ENCODE data around the gene COL19A1.

Gene COL19A1

GRCh38 chr6:70133246-70133645 lies 266.9 kb downstream of the COL19A1 start:
- Histone ChIP-seq H3K9me3 (ENCODE audit: control insufficient read depth, low read length) (no peaks in the 10 kb centered on the region), H3K18ac (ENCODE audit: low read depth in 1 of 2, low read length in 2 of 2) (no peak overlapping the region), H2AK5ac (ENCODE audit: low read length, severe bottlenecking) (no peak overlapping the region), H2BK15ac (ENCODE audit: low read depth, poor library complexity, severe bottlenecking) (no peak overlapping the region), H3K14ac (ENCODE audit: low read length in 2 of 2) (no peak overlapping the region), H3K4ac (ENCODE audit: low read depth in 1 of 2, low read length in 2 of 2) (no peak overlapping the region), H2AFZ (ENCODE audit: low read depth, low read length) (no peak overlapping the region), H4K8ac (ENCODE audit: low read length) (no peak overlapping the region), H2BK5ac (ENCODE audit: low read depth, low read length, poor library complexity, severe bottlenecking) (no peak overlapping the region), H2BK120ac (ENCODE audit: low read depth, low read length) (no peak overlapping the region), H3K36me3 (ENCODE audit: control insufficient read depth in 1 of 2, insufficient read depth in 2 of 2, low read depth in 1 of 2, low read length in 2 of 2) (no peaks in the 10 kb centered on the region), H3K4me3 (ENCODE audit: insufficient read depth in 1 of 2, low read depth in 1 of 2, low read length in 2 of 2) (no peak overlapping the region), H3K79me1 (replicated peaks; ENCODE audit: low read length, poor library complexity, severe bottlenecking) (no peaks in the 10 kb centered on the region), H3K9ac (ENCODE audit: low read length) (no peak overlapping the region), H3K4me1 (ENCODE audit: control insufficient read depth, insufficient read depth, low read depth, low read length) (no peaks in the 10 kb centered on the region), H3K27me3 (ENCODE audit: control insufficient read depth in 1 of 2, insufficient read depth in 1 of 2, low read length in 2 of 2) (no peaks in the 10 kb centered on the region), H3K4me2 (ENCODE audit: low read length, poor library complexity, severe bottlenecking) (no peak overlapping the region), H2BK12ac (ENCODE audit: low read length in 2 of 2) (no peak overlapping the region), H3K23ac (ENCODE audit: low read length in 2 of 2) (no peak overlapping the region), H4K91ac (ENCODE audit: low read length) (no peak overlapping the region), H3K27ac (ENCODE audit: low read length, poor library complexity, severe bottlenecking) (no peak overlapping the region)
- no peak for DNase-seq
- WGBS: 87% methylated on average over 4 of the region's 4 CpGs

- Histone ChIP-seq H3K27me3 (ENCODE audit: control insufficient read depth in 1 of 2, insufficient read depth in 1 of 2, low read length in 2 of 2) (no peaks in the 10 kb centered on the region), H3K79me1 (replicated peaks; ENCODE audit: low read length, poor library complexity, severe bottlenecking) (no peaks in the 10 kb centered on the region), H2BK5ac (ENCODE audit: low read depth, low read length, poor library complexity, severe bottlenecking) (no peak overlapping the region), H4K8ac (ENCODE audit: low read length) (no peak overlapping the region), H3K4ac (ENCODE audit: low read depth in 1 of 2, low read length in 2 of 2) (no peak overlapping the region), H4K91ac (ENCODE audit: low read length) (no peak overlapping the region), H2AFZ (ENCODE audit: low read depth, low read length) (no peak overlapping the region), H3K36me3 (ENCODE audit: control insufficient read depth in 1 of 2, insufficient read depth in 2 of 2, low read depth in 1 of 2, low read length in 2 of 2) (no peaks in the 10 kb centered on the region), H3K18ac (ENCODE audit: low read depth in 1 of 2, low read length in 2 of 2) (no peak overlapping the region), H3K4me1 (ENCODE audit: control insufficient read depth, insufficient read depth, low read depth, low read length) (no peaks in the 10 kb centered on the region), H2BK15ac (ENCODE audit: low read depth, poor library complexity, severe bottlenecking) (no peak overlapping the region), H2AK5ac (ENCODE audit: low read length, severe bottlenecking) (no peak overlapping the region), H3K4me3 (ENCODE audit: insufficient read depth in 1 of 2, low read depth in 1 of 2, low read length in 2 of 2) (no peak overlapping the region), H3K27ac (ENCODE audit: low read length, poor library complexity, severe bottlenecking) (no peak overlapping the region), H2BK12ac (ENCODE audit: low read length in 2 of 2) (no peak overlapping the region), H3K9ac (ENCODE audit: low read length) (no peak overlapping the region), H3K23ac (ENCODE audit: low read length in 2 of 2) (no peak overlapping the region), H2BK120ac (ENCODE audit: low read depth, low read length) (no peak overlapping the region), H3K9me3 (ENCODE audit: control insufficient read depth, low read length) (no peaks in the 10 kb centered on the region), H3K14ac (ENCODE audit: low read length in 2 of 2) (no peak overlapping the region), H3K4me2 (ENCODE audit: low read length, poor library complexity, severe bottlenecking) (no peak overlapping the region)
- no peak for DNase-seq
- WGBS: 100% methylated on average over 2 of the region's 2 CpGs
These were observed 268.2 kb downstream of the COL19A1 start for GRCh38 chr6:70134542-70134941.

- H3K27me3 ChIP-seq (ENCODE audit: control insufficient read depth in 1 of 2, insufficient read depth in 1 of 2, low read length in 2 of 2): no peaks in the 10 kb centered on the region
- H3K18ac ChIP-seq (ENCODE audit: low read depth in 1 of 2, low read length in 2 of 2): no peak overlapping the region
- no peak overlapping the region for H2BK15ac ChIP-seq (ENCODE audit: low read depth, poor library complexity, severe bottlenecking)
- no peak overlapping the region for H3K4ac ChIP-seq (ENCODE audit: low read depth in 1 of 2, low read length in 2 of 2)
- DNase-seq: no peak
- H2AFZ ChIP-seq (ENCODE audit: low read depth, low read length): no peak overlapping the region
- H2BK12ac ChIP-seq (ENCODE audit: low read length in 2 of 2): no peak overlapping the region
- no peak overlapping the region for H3K27ac ChIP-seq (ENCODE audit: low read length, poor library complexity, severe bottlenecking)
- no peak overlapping the region for H2BK120ac ChIP-seq (ENCODE audit: low read depth, low read length)
- no peak overlapping the region for H3K4me3 ChIP-seq (ENCODE audit: insufficient read depth in 1 of 2, low read depth in 1 of 2, low read length in 2 of 2)
- no peaks in the 10 kb centered on the region for H3K36me3 ChIP-seq (ENCODE audit: control insufficient read depth in 1 of 2, insufficient read depth in 2 of 2, low read depth in 1 of 2, low read length in 2 of 2)
- H3K79me1 ChIP-seq (replicated peaks; ENCODE audit: low read length, poor library complexity, severe bottlenecking): no peaks in the 10 kb centered on the region
- no peak overlapping the region for H3K4me2 ChIP-seq (ENCODE audit: low read length, poor library complexity, severe bottlenecking)
- H2BK5ac ChIP-seq (ENCODE audit: low read depth, low read length, poor library complexity, severe bottlenecking): no peak overlapping the region
- H2AK5ac ChIP-seq (ENCODE audit: low read length, severe bottlenecking): no peak overlapping the region
- H3K9me3 ChIP-seq (ENCODE audit: control insufficient read depth, low read length): no peaks in the 10 kb centered on the region
- 91% methylated on average over 8 of the region's 10 CpGs for WGBS
- H4K91ac ChIP-seq (ENCODE audit: low read length): no peak overlapping the region
- no peak overlapping the region for H4K8ac ChIP-seq (ENCODE audit: low read length)
- H3K14ac ChIP-seq (ENCODE audit: low read length in 2 of 2): no peak overlapping the region
- no peak overlapping the region for H3K23ac ChIP-seq (ENCODE audit: low read length in 2 of 2)
- no peak overlapping the region for H3K9ac ChIP-seq (ENCODE audit: low read length)
- no peaks in the 10 kb centered on the region for H3K4me1 ChIP-seq (ENCODE audit: control insufficient read depth, insufficient read depth, low read depth, low read length)
These were observed 269.1 kb downstream of the COL19A1 start for GRCh38 chr6:70135219-70136160.

- no peak overlapping the region for H3K4ac ChIP-seq (ENCODE audit: low read depth in 1 of 2, low read length in 2 of 2)
- no peak overlapping the region for H2AFZ ChIP-seq (ENCODE audit: low read depth, low read length)
- H3K9me3 ChIP-seq (ENCODE audit: control insufficient read depth, low read length): no peaks in the 10 kb centered on the region
- no peak overlapping the region for H2BK5ac ChIP-seq (ENCODE audit: low read depth, low read length, poor library complexity, severe bottlenecking)
- H4K8ac ChIP-seq (ENCODE audit: low read length): no peak overlapping the region
- H3K27me3 ChIP-seq (ENCODE audit: control insufficient read depth in 1 of 2, insufficient read depth in 1 of 2, low read length in 2 of 2): no peaks in the 10 kb centered on the region
- H3K27ac ChIP-seq (ENCODE audit: low read length, poor library complexity, severe bottlenecking): no peak overlapping the region
- H2BK120ac ChIP-seq (ENCODE audit: low read depth, low read length): no peak overlapping the region
- no peak overlapping the region for H3K18ac ChIP-seq (ENCODE audit: low read depth in 1 of 2, low read length in 2 of 2)
- no peak overlapping the region for H2AK5ac ChIP-seq (ENCODE audit: low read length, severe bottlenecking)
- no peak overlapping the region for H2BK15ac ChIP-seq (ENCODE audit: low read depth, poor library complexity, severe bottlenecking)
- H3K4me3 ChIP-seq (ENCODE audit: insufficient read depth in 1 of 2, low read depth in 1 of 2, low read length in 2 of 2): no peak overlapping the region
- H3K14ac ChIP-seq (ENCODE audit: low read length in 2 of 2): no peak overlapping the region
- DNase-seq: no peak
- WGBS: 100% methylated on average over 1 of the region's 1 CpG
- H3K79me1 ChIP-seq (replicated peaks; ENCODE audit: low read length, poor library complexity, severe bottlenecking): no peaks in the 10 kb centered on the region
- H3K4me1 ChIP-seq (ENCODE audit: control insufficient read depth, insufficient read depth, low read depth, low read length): no peaks in the 10 kb centered on the region
- no peak overlapping the region for H3K23ac ChIP-seq (ENCODE audit: low read length in 2 of 2)
- H3K36me3 ChIP-seq (ENCODE audit: control insufficient read depth in 1 of 2, insufficient read depth in 2 of 2, low read depth in 1 of 2, low read length in 2 of 2): no peaks in the 10 kb centered on the region
- H3K4me2 ChIP-seq (ENCODE audit: low read length, poor library complexity, severe bottlenecking): no peak overlapping the region
- H2BK12ac ChIP-seq (ENCODE audit: low read length in 2 of 2): no peak overlapping the region
- no peak overlapping the region for H4K91ac ChIP-seq (ENCODE audit: low read length)
- no peak overlapping the region for H3K9ac ChIP-seq (ENCODE audit: low read length)
These were observed 270.6 kb downstream of the COL19A1 start for GRCh38 chr6:70136996-70137395.

Data from mesenchymal stem cell (in vitro differentiated cells and primary cell).